HG03520 (cell line): ENCODE results near the gene NDUFA12.

Experiments
- ATAC-seq: cut with Tn5 transposase; IDR thresholded peaks from one replicate; pipeline ENCODE4 v1.9.1; 2021; ENCODE audit warnings: mild to moderate bottlenecking, moderate library complexity; ENCODE audit not compliant: unreplicated experiment

The NDUFA12 gene

GRCh38 chr12:94942663-94943062, 60.8 kb downstream of the NDUFA12 start:
- no peak for ATAC-seq

- peak; percentile 59 for ATAC-seq
Observed at GRCh38 chr12:94941440-94941862, 62.0 kb downstream of the NDUFA12 start.

GRCh38 chr12:94940771-94941170, 62.7 kb downstream of the NDUFA12 start:
- ATAC-seq: no peak

GRCh38 chr12:94938583-94938982, 64.9 kb downstream of the NDUFA12 start:
- ATAC-seq: no peak

- no peak for ATAC-seq
Observed at GRCh38 chr12:94930772-94931171, 72.7 kb downstream of the NDUFA12 start.

- no peak for ATAC-seq
Observed at GRCh38 chr12:94930216-94930654, 73.3 kb downstream of the NDUFA12 start.

GRCh38 chr12:94929780-94930179, 73.7 kb downstream of the NDUFA12 start:
- no peak for ATAC-seq

- ATAC-seq: no peak
Observed at GRCh38 chr12:94925729-94926128, 77.8 kb downstream of the NDUFA12 start.

- no peak for ATAC-seq
Observed at GRCh38 chr12:94925206-94925605, 78.3 kb downstream of the NDUFA12 start.

GRCh38 chr12:94922561-94922960, 80.9 kb downstream of the NDUFA12 start:
- ATAC-seq: no peak
